Measurements from ENCODE around the gene GSN.

DNA sequence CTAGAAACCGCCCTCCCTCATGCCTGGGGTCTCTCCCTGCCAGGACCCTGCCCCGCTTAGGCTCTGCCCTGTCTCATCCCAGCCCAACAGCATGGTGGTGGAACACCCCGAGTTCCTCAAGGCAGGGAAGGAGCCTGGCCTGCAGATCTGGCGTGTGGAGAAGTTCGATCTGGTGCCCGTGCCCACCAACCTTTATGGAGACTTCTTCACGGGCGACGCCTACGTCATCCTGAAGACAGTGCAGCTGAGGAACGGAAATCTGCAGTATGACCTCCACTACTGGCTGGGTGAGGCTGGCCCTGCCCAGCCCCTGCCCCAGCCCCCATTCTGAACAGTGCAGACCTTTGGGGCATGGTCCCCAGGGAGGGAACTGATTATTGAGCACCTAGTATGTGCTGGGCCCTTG is 33.9 kb downstream of the GSN start:
- TF ChIP-seq, protein P1, sequence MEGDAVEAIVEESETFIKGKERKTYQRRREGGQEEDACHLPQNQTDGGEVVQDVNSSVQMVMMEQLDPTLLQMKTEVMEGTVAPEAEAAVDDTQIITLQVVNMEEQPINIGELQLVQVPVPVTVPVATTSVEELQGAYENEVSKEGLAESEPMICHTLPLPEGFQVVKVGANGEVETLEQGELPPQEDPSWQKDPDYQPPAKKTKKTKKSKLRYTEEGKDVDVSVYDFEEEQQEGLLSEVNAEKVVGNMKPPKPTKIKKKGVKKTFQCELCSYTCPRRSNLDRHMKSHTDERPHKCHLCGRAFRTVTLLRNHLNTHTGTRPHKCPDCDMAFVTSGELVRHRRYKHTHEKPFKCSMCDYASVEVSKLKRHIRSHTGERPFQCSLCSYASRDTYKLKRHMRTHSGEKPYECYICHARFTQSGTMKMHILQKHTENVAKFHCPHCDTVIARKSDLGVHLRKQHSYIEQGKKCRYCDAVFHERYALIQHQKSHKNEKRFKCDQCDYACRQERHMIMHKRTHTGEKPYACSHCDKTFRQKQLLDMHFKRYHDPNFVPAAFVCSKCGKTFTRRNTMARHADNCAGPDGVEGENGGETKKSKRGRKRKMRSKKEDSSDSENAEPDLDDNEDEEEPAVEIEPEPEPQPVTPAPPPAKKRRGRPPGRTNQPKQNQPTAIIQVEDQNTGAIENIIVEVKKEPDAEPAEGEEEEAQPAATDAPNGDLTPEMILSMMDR (IDR thresholded peaks at IDR 0.05): no peak
- no peak for TF ChIP-seq POLR2A (IDR thresholded peaks at IDR 0.05)

Measured in gastroesophageal sphincter (tissue), 3 donors.